ENCODE measurements around the gene CCDC68.

Gene CCDC68

GRCh38 chr18:54926593-54927325 lies 32.5 kb downstream of the CCDC68 start:
- H3K4me3 ChIP-seq (ENCODE audit: low read length): no peak overlapping the region
- DNase-seq (ENCODE audit: low read depth, low spot score): no peak

- DNase-seq (ENCODE audit: low read depth, low spot score): no peak
- no peak overlapping the region for H3K4me3 ChIP-seq (ENCODE audit: low read length)
Observed at GRCh38 chr18:54924948-54925347, 34.3 kb downstream of the CCDC68 start.

- H3K4me3 ChIP-seq (ENCODE audit: low read length): no peak overlapping the region
- DNase-seq (ENCODE audit: low read depth, low spot score): no peak
Observed at GRCh38 chr18:54923339-54923956, 35.8 kb downstream of the CCDC68 start.

- DNase-seq (ENCODE audit: low read depth, low spot score): no peak
- H3K4me3 ChIP-seq (ENCODE audit: low read length): no peak overlapping the region
Observed at GRCh38 chr18:54919412-54919811, 39.8 kb downstream of the CCDC68 start.

GRCh38 chr18:54918060-54918459 lies 41.2 kb downstream of the CCDC68 start:
- no peak overlapping the region for H3K4me3 ChIP-seq (ENCODE audit: low read length)
- DNase-seq (ENCODE audit: low read depth, low spot score): no peak

DNA sequence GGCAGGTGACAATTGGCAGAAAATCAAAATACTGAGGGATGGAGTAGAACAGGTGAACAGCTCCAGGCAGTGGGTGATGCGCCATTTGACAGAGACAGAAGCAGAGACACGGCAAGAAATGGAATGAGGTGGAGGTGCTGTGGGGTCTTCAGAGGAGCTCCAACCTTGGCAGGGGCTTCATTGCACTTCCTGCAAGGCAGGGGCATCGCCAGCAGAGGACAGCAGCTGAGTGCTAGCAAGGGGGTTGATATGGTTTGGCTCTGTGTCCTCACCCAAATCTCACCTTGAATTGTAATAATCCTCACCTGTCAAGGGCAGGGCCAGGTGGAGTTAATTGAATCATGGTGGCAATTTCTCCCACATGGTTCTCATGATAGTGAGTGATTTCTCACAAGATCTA lies 42.8 kb downstream of the CCDC68 start:
- no peak for DNase-seq (ENCODE audit: low read depth, low spot score)
- H3K4me3 ChIP-seq (ENCODE audit: low read length): no peak overlapping the region

GRCh38 chr18:54914816-54915215 lies 44.4 kb downstream of the CCDC68 start:
- no peak overlapping the region for H3K4me3 ChIP-seq (ENCODE audit: low read length)
- no peak for DNase-seq (ENCODE audit: low read depth, low spot score)

DNA sequence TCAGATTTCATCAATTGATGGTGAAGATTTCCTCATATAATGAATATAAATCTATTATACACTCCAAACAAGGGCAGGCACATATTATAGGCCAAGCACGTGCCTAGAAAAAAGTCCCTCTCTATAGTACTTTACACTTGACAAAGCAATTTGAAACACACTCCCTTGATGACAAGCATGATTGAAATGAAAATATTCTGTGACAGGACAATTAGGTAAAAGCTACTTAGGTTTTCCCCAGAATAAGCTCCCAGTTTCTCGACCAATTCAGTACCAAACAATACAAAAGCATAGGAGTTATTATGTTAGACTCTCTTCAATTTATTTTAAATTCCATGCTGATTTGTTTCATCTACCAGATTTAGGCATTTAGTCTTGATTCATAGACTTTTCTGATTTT lies 47.7 kb downstream of the CCDC68 start:
- no peak for DNase-seq (ENCODE audit: low read depth, low spot score)
- no peak overlapping the region for H3K4me3 ChIP-seq (ENCODE audit: low read length)

- H3K4me3 ChIP-seq (ENCODE audit: low read length): no peak overlapping the region
- no peak for DNase-seq (ENCODE audit: low read depth, low spot score)
Observed at GRCh38 chr18:54910161-54910919, 48.9 kb downstream of the CCDC68 start.

- H3K4me3 ChIP-seq (ENCODE audit: low read length): no peak overlapping the region
- no peak for DNase-seq (ENCODE audit: low read depth, low spot score)
Observed at GRCh38 chr18:54909538-54909937, 49.7 kb downstream of the CCDC68 start.

DNA sequence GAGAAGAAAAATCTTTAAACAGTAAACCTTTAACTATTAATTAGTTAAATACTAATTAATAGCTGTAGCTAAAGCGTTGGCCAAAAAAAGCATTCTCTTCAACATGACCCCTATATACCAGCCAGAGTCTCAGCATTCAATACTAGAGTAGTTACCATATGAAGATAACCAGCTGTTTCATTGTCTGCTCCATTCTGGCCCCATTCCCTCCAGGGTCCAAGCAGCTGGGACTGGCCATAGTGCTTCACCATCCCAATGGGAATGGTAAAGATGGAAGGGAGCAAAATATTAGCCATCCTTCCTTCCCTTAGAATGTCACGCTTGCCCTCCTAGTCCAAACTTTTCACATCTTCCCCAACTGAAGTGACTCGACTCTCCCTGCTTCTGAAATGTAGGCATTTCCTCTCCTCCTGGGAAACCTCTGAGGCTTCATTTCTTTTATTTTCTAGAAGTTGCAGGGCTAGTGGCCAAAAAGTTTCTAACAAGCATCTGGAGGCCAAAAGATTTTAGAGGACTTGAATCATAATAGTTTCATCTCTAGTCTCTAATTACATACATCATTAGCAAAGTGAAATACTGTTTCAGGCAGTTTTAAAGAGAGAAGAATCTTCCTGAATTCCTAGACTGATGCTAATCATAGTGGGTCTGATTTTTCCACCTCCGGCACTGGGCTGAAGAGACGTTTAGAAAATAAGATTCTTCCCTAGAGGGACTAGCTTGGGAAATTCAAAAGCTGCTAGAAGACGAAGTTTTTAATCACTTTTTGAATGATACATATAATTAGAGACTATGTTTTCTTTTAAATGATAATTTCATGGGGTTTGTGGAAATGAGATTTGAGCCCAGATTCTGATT lies 52.7 kb downstream of the CCDC68 start:
- DNase-seq (ENCODE audit: low read depth, low spot score): no peak

DNA sequence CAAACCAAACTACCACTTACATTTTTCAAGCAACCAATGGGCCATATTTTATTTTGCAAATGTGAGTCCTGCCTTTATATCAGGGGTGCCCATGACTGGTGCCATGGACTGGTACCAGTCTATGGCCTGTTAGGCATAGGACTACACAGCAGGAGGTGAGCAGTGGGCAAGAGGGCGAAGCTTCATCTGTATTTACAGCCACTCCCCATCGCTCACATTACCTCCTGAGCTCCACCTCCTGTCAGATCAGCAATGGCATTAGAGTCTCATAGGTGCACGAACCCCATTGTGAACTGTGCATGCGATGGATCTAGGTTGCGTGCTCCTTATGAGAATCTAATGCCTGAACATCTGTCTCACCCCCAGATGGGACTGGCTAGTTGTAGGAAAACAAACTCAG lies 53.6 kb downstream of the CCDC68 start:
- DNase-seq (ENCODE audit: low read depth, low spot score): no peak

More for the DNA sequence above, 52.7 kb downstream of the CCDC68 start:
- no peak overlapping the region for H3K4me3 ChIP-seq (ENCODE audit: low read length)

GRCh38 chr18:54904581-54904980 lies 54.7 kb downstream of the CCDC68 start:
- no peak for DNase-seq (ENCODE audit: low read depth, low spot score)
- H3K4me3 ChIP-seq (ENCODE audit: low read length): no peak overlapping the region

More for the DNA sequence above, 53.6 kb downstream of the CCDC68 start:
- H3K4me3 ChIP-seq (ENCODE audit: low read length): no peak overlapping the region

DNA sequence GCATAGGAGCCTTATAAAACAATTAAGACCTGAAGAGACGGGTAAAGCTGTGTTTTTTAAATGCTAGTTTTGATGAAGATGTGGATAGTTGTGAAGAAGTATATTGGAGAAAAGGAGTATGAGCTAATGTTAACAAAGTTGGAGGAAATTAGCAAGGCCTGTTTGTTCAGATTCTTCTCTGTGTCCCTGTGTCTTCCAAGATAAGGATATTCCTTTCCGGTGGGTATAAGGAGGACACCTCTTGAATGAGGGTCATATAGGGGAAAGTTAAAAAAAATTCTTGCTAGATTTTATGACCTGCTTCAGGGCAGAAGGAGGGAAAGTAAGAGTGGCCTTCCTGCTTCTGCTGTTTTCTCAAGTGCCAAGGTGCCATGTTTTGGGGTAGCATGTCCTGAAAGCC lies 59.0 kb downstream of the CCDC68 start:
- DNase-seq (ENCODE audit: low read depth, low spot score): no peak
- no peak overlapping the region for H3K4me3 ChIP-seq (ENCODE audit: low read length)

DNA sequence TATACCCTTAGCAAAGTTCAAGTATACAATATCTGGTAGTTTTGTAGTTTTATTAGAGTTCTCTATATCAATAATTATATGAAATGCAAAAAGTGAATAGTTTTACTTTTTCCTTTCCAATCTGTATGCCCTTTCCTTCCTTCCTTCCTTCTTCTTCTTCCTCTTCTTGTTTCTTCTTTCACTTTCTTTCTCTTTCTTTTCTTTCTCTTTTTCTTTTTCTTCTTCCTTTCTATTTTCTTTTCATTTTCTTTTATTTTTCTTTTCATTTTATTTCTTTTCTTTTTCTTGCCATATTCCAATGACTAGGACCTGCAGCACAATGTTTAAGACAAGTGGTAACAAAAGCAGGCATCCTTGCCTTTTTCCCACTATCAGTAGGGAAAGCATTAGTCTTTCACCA lies 59.8 kb downstream of the CCDC68 start:
- no peak for DNase-seq (ENCODE audit: low read depth, low spot score)
- H3K4me3 ChIP-seq (ENCODE audit: low read length): no peak overlapping the region

DNA sequence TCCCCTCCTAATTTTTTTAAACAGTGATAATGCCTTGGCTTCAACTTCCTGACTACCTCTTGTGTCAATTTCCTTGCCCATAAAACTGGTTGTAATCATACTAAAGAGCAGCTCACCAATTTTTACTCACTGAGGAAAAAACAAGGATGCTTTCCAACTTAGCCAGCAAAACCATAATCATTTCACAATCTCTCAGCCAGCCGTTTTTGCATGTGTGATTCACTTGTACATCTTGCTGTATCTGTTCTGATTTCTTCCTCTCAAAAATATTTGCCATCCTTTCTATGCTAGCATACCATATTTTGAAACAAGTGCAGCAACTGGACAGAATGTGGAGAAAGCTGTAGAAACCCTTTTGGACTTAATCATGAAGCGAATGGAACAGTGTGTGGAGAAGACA lies 70.3 kb downstream of the CCDC68 start:
- no peak for DNase-seq (ENCODE audit: low read depth, low spot score)
- H3K4me3 ChIP-seq (ENCODE audit: low read length): no peak overlapping the region

- no peak for DNase-seq (ENCODE audit: low read depth, low spot score)
- H3K4me3 ChIP-seq (ENCODE audit: low read length): no peak overlapping the region
Observed at GRCh38 chr18:54888378-54888777, 70.9 kb downstream of the CCDC68 start.

DNA sequence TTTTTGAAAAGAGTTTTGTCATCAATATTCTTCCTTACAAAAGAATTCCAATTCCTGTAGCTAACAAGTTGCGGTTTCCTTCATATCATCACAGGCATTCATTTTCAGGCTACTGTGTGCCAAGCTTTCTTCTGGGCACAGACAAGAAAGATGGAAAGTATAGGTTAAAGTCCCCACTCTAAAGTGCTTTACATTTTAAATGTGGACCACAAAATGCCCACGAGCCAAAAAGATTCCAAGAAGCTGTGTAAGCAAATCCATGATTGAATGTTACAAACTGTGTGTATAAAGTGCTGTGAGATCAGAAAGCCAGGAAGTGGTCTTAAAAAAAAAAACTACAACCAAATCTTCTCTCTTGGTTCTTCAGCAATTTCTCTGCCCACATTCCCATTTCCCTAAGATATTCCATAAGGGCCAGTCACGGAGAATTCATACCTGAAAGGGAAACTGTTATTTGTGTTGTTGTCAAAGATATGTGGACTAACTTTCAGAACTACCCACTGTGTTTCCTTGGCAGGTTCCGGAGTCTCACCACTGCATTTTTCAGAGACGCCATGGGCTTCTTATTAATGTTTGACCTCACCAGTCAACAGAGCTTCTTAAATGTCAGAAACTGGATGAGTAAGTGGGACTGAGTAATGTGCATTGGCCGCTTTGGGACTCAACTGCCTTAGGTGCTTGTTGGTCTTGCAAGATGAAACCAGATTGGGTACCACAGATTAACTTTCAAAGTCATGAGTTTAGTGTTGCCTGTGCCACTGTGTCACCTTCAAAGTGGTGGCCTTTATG lies 75.3 kb downstream of the CCDC68 start:
- DNase-seq (ENCODE audit: low read depth, low spot score): no peak
- no peak overlapping the region for H3K4me3 ChIP-seq (ENCODE audit: low read length)

DNA sequence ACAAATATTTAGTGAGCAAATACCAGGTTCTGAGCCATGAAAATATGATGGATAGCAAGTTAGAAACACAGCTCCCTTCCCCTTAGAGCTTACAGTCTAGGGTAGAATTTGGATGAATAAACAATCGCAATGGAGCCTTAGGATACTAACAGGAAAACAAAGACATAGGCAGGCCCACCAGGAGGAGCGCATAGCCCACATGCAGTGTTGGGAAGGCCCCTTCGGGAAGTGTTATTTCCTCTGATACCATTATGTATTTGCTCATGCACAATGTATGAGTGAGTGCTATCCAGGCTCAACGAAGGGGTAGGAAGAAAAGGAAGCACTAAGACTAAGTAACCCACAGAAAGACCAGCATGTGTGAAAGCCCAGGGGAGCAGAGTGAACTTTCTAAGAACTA lies 76.9 kb downstream of the CCDC68 start:
- no peak for DNase-seq (ENCODE audit: low read depth, low spot score)
- H3K4me3 ChIP-seq (ENCODE audit: low read length): no peak overlapping the region
